ENCODE measurements around the gene CHCHD10.

DNA sequence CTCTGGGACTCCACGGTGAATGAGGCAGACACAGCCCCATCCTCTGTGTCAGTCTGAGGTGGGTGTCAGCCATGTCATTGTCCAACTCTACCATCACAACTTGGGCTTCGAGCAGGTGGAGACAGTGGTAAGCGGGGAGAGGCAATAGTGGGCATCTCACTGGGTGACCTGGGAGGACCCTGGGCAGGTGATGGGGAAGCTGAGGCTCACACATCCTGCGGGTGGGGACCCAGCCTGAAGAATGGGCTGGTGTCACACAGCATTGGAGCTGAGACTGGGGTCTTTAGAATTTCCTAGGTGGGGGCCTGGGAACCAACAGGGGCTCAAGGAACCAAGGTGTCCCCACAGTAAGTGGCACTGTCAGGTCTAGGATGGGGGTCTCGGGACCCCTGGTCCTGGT lies 12.0 kb upstream of the CHCHD10 start:
- TF ChIP-seq, protein P1, sequence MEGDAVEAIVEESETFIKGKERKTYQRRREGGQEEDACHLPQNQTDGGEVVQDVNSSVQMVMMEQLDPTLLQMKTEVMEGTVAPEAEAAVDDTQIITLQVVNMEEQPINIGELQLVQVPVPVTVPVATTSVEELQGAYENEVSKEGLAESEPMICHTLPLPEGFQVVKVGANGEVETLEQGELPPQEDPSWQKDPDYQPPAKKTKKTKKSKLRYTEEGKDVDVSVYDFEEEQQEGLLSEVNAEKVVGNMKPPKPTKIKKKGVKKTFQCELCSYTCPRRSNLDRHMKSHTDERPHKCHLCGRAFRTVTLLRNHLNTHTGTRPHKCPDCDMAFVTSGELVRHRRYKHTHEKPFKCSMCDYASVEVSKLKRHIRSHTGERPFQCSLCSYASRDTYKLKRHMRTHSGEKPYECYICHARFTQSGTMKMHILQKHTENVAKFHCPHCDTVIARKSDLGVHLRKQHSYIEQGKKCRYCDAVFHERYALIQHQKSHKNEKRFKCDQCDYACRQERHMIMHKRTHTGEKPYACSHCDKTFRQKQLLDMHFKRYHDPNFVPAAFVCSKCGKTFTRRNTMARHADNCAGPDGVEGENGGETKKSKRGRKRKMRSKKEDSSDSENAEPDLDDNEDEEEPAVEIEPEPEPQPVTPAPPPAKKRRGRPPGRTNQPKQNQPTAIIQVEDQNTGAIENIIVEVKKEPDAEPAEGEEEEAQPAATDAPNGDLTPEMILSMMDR (IDR thresholded peaks at IDR 0.05): no peak
- no peak for TF ChIP-seq ZFX (IDR thresholded peaks at IDR 0.05; ENCODE audit: borderline replicate concordance)

All from 22Rv1 (cell line).